HTERT RPE-1 (cell line): Measurements from ENCODE around the gene ACVR1.

Experiments used
- in situ Hi-C: fragments of 300-500 bp; cut with MboI; formaldehyde crosslinking; loops from 4 replicates; pipeline ENCODE4 v1.14.3; 2020; ENCODE audit warnings: low sequenced_read_pairs

Gene ACVR1

DNA sequence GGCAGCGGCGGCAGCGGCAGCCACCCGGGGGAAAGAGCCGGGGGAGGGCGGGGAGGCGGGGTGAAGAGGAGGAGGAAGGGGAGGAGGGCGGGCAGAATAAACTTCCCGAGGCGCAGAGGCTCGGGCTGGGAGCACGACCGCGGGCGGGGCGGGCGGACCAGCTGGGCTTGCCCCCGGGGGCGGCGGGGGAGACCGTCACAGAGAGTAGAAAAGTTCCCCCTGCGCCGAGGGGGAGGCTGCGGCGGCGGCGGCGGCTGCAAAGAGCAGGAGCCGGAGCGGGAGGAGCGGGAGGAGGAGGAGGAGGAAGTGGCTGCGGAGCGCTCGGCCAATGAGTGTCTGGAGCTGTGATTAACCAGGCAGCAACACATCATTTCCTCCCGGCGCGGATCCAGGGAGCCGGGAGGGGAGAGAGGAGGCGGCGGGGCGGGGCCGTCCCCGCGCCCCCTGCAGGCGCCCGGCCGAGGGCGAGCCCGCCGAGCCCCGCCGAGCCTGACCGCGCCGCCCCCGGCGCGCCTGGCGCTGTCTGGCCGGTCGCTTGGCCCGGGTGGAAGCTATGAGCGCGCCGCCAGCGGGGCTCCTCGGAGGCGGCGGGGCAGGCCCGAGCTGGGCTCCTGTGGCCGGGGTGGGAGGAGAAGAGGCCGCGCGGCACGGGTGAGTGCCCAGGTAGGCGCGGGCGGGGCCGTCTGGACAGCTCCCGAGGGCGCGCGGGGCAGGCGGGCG lies at the start of gene ACVR1:
Gene ACVR1 (minus strand): TSS at position 265 of the 720 bp plus-strand sequence. CDS start 76,837 bp downstream, outside the sequence.
- in situ Hi-C loops: no loop called here

GRCh38 chr2:157925071-157925470 lies 48.9 kb upstream of the ACVR1 start:
- in situ Hi-C loops: no loop called here

DNA sequence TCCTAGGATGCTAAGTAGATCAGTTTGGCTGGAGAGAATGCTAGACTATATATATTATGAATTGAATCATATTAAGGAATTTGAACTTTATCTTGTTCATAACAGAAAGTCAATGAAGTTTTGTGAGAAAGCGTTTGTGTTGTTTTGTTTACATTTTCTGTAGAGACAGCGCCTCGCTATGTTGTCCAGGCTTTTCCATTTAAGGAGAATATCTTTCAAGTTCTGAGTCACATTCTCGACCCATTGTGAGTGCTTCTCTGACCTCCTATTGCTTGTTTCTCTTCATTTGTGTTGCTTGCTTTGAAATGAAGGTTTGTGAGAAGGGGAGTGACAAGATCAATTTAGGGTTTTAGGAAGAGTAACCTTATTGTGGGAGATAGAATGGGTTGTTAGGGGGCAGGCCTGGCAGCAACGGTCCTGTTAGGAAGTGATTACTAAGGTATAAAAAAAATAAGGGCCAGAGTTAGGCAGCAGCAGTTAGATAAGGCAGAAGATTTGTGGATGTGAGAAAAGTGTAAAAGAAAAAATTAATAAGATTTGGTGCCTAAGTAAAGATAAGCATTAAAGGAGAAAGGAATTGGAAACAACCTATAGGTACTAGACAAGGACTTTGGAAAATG lies 47.6 kb upstream of the ACVR1 start:
- in situ Hi-C loops: no loop called here

DNA sequence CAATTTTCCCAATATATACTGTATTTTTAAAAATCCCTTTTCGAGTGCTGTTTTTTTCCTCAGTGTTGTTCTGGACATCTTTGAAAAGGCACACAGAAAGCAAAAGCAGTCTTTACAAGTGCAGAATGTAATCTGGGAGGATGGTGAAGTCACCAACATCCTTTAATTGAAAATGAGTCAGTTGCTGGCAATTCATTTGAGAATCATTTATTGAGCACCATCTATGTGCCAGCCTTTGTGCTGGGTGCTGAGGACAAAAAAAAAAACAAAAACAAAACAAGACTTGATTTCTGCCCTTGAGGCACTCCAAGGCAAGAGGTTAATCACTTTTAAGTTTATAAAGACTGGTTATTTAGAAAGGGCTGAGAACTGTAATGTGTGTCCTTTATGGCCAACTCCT lies 46.7 kb upstream of the ACVR1 start:
- in situ Hi-C loops: no loop called here

DNA sequence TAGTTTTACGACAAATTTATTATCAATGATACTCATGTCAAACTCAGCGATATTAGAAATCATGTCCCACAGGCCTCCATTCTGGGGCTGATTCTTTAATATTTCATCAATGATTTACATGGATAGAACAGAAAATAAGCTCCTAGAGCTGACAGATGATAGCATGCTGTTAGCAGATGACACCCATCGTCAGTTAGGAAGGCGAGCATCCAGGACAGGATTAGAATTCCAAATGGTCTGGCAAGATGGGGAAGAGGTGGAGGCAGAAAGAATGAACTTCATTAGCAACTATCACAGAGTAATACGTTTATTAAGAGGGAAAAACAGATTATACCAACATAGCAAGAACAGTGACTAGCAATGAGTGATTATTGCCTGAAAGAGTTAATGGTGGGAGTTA lies 46.2 kb upstream of the ACVR1 start:
- in situ Hi-C loops: no loop called here

DNA sequence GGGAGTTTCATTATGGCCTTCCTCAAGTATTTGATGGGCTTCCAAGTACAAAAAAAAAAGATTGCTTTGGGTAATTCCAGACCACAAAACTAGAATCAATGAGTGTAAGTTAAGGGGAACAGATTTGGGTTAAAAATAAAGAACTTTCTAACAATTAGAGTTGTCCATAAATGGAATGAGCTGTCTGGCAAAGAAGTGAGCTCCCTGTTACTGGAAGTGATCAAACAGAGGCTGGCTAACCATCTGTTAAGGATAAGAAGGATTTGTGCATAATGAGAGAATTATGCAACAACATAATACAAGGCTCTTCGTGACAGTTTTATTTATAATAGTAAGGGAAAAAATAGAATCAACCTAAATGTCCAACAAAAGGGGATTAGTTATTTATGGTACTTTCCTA lies 44.6 kb upstream of the ACVR1 start:
- in situ Hi-C loops: no loop called here

DNA sequence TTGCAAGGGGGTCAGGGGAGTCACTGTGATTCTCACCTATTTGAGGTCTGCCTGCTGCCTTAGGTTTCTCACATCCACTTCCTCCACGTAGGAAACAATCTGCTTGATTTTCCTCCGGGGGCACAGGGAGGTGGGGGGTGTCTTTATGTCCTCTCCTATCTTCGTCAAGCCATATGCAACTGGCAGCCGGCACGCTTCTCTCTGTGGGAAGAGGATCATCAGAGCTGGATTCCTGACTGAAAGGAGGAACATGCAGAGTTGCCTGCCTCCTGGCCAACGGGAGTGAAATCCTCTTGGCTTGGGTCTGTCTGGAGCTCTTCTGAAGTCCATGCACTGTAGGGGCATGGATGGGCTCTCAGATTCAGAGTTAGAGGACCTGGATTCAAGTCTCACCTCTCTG lies 43.1 kb upstream of the ACVR1 start:
- in situ Hi-C loops: no loop called here

GRCh38 chr2:157918319-157918718 lies 42.2 kb upstream of the ACVR1 start:
- in situ Hi-C loops: no loop called here

DNA sequence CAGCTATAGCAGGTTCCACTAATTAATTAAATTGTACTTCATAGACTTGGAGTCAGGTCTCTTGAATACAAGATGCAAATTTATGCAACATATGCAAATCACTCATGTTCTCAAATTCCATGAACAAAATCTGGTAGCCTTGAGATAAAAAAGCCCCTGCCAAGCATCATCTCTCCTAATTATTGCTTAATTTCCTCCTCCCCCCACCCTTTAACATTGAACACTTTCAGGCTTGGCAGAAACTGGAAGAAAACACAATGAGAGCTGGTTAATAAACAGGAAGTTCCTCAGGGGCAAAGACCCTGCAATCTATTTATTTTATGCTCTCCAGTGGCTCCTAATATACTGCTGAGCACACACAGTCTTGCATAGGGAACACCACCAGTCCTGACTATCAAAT lies 35.6 kb upstream of the ACVR1 start:
- in situ Hi-C loops: no loop called here

DNA sequence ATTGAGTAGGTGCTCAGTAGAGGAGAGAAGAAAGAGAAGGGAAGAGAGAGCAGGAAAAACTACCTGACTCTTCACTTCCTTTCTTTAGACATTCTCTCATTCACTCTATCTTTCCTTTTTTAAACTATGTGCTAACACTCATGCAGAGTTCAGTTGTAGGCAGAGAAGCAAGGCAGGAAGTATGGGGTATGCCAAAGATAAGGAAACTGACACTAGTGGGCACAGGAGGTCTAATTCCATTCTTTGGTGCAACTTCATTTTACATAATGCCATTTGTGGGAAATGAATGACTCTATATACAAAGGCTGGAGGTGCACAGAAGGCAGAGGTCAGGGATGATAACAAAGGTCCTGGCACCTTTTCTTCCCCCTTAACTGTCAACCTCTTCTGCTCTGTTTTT lies 35.1 kb upstream of the ACVR1 start:
- in situ Hi-C loops: no loop called here

GRCh38 chr2:157905092-157905491 lies 29.0 kb upstream of the ACVR1 start:
- in situ Hi-C loops: no loop called here

DNA sequence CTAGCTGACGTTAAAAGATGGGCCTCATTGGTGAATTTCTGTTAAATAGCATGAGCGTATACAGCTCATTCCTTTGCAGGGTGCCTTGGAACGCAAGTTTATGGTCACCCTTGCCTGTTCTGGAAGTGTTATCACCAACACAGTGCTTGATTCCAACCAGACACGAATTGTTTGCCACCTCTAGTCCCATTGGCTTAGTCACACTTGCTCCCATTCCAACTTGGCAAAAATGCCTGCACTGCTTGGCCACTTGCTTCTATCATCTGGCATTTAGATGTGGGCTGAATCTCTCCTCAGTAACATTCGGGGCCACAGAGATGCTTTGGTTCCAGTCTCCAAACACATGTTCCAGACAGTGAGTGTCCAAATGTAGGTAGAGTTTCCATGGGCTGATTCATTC lies 27.5 kb upstream of the ACVR1 start:
- in situ Hi-C loops: no loop called here

DNA sequence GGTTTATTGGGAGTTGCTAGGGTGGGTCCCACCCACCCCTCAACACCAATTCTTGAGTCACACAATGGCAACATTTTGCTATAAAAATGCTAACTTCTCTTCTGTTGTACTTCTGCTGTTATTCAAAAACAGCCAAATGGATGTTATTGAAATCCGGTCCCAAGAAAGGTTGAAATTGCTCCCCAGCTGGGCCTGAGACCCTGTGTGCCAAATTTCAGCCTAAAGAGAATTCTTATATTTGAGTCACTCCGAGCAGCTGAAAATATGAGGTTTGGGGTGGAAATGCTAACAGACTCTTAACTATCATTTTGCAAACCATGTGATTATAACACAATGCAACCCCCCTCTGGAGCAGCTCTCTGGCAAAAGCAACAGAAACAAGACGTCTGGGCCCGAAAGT lies 27.0 kb upstream of the ACVR1 start:
- in situ Hi-C loops: no loop called here

GRCh38 chr2:157902692-157903091 lies 26.6 kb upstream of the ACVR1 start:
- in situ Hi-C loops: no loop called here

- in situ Hi-C loops: no loop called here
Measured at GRCh38 chr2:157901325-157901724, 25.2 kb upstream of the ACVR1 start.

DNA sequence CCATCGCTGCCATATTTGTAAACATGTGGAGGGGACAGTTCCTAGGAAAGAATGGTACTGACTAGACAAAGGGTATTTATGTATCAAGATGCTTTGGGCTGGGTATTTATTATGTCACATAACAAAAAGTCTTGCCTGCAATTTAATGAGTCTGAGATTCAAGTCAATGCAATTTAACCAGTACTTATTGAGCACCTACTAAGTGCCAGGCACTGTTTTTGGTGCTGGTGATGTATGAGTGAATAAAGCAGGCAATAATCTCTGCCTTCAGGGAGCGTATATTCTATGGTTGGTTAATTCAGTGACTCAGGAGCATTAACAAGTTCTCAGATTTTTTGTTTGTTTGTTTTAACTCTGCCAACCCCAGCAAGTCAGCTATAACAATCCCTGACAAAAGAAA lies 24.6 kb upstream of the ACVR1 start:
- in situ Hi-C loops: no loop called here

- in situ Hi-C loops: no loop called here
Measured at GRCh38 chr2:157900203-157900602, 24.1 kb upstream of the ACVR1 start.

GRCh38 chr2:157899125-157899839 lies 23.2 kb upstream of the ACVR1 start:
- in situ Hi-C loops: no loop called here

DNA sequence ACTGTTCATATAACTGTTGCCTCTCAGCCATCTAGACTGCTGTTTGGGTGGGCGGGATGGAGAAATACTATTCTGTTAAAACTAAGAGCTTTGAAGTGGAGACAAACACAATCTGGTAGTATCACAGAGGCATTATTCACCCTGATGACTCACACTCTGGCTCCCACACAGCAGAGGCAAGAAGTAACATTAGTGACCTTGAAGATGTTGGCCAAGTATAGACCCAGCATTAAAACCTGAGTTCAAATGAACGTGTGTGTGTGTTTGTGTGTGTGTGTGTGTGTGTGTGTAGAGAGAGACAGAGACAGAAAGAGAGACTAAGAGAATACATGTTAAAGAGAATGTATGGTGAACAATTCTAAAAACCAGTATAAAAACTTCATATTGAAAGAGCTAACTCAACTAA lies 22.5 kb upstream of the ACVR1 start:
- in situ Hi-C loops: no loop called here

DNA sequence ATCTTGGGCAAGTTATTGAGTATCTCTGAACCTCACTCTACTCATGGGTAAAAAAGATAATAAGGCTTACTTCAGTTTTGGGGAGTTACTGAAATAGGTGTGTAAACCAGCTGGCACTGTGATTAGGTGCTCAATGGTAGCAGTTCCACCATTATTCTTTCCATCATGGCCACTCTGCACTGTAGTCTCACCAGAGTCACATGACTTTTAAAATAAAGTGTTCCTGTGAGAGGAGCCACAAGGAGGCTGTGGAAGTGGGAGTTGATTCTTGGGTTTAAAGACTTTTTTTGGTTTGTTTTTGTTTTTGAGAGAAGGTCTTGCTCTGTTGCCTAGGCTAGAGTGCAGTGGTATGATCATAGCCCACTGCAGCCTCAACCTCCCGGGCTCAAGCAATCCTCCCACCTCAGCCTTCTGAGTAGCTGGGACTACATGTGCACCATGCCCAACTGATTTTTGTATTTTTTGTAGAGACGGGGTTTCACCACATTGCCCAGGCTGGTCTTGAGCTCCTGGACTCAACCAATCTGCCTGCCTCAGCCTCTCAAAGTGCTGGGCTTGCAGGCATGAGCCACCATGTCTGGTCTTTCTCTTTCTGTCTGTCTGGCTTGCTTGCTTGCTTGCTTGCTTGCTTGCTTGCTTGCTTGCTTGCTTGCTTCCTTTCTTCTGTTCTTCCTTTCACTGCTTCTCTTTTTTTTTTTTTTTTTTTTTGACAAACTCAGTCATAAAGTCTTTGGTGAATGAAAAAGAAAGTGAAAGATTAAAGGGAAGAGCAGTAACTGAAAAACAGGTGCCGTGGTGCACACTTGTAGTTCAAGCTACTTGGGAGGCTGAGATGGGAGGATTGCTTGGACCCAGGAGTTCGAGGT lies 21.2 kb upstream of the ACVR1 start:
- in situ Hi-C loops: no loop called here

DNA sequence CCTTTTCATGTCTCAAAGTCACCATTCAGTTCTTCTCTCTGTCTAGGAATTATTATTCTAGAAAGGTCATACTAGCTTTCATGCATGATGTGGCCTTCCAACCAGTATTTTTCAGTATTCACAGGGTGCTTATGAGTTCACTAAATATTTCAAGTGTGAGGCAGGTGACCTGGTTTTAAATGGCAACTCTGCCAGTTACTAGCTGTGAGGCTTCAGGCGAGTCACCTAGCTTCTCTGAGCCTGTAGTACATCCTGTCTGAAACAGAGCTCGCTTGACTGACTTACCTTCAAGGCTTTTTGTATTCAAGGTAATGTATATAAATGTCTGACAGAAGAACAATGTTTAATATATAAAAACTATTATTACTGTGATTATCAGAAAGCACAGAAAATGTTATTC lies 19.4 kb upstream of the ACVR1 start:
- in situ Hi-C loops: no loop called here
